Stomach (tissue), 4 donors: ENCODE results near the gene ADAMTS15.

Experiments used
- EP300 ChIP-seq: sonication (generic); formaldehyde crosslinking; IDR thresholded peaks from one replicate; pipeline ENCODE4 v1.6.1; 2017; ENCODE audit warnings: antibody characterized with exemption
- POLR2A ChIP-seq, 4 donors: fragments of 450-650 bp; IDR thresholded peaks; one replicate each; pipeline ENCODE4 v1.6.1; 2016; ENCODE audit warnings: antibody characterized with exemption in 4 of 4, control low read depth in 2 of 4, mild to moderate bottlenecking in 1 of 4, moderate library complexity in 1 of 4
- TF ChIP-seq, protein P1 (sequence below), 7 experiments: fragments of 450-650 bp in 4 of 7; fragments of 200-600 bp in 3 of 7; sonication (generic) in 3 of 7; IDR thresholded peaks; one replicate each; pipeline ENCODE4 v1.5.1; 2016 to 2019; ENCODE audit warnings: antibody characterized with exemption in 7 of 7, control low read depth in 2 of 7, mild to moderate bottlenecking in 1 of 7

DNA sequence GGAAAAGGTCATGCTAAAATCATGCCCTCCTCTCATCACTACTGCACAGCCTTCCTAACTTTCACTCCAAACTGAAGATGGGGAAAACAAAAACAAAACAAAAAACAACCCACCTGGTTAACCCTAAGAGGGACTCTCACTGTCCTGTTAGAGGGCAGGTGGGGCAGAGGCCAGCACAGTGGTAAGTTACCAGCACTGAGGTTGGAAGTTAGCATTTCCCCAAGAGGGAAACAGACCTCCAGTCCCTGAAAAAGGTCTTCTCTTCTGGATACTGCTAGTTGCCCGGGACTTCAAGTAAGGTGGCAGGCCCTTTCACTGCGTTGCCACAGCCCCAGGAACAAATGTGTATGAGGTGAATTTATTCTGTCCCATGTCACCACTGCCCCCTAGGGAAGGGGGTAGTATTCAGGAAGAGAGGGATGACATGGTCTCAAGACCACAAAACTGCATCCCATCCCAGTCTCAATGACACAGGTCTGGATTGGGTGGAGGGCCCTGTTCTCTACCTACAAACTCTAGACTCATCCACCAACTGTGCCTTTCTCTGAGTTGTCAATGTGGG lies 19.2 kb upstream of the ADAMTS15 start:
- TF ChIP-seq EP300 (no peak), POLR2A (IDR thresholded peaks at IDR 0.05) (no peak)
- TF ChIP-seq, protein P1, sequence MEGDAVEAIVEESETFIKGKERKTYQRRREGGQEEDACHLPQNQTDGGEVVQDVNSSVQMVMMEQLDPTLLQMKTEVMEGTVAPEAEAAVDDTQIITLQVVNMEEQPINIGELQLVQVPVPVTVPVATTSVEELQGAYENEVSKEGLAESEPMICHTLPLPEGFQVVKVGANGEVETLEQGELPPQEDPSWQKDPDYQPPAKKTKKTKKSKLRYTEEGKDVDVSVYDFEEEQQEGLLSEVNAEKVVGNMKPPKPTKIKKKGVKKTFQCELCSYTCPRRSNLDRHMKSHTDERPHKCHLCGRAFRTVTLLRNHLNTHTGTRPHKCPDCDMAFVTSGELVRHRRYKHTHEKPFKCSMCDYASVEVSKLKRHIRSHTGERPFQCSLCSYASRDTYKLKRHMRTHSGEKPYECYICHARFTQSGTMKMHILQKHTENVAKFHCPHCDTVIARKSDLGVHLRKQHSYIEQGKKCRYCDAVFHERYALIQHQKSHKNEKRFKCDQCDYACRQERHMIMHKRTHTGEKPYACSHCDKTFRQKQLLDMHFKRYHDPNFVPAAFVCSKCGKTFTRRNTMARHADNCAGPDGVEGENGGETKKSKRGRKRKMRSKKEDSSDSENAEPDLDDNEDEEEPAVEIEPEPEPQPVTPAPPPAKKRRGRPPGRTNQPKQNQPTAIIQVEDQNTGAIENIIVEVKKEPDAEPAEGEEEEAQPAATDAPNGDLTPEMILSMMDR (IDR thresholded peaks at IDR 0.05): no peak
